Measurements from ENCODE around the gene GARS1. TPM values are rescaled to one million over a fixed set of nuclear protein-coding genes. Genes with fewer than 3 reads are reported as not detected.

The GARS1 gene
- total and polyA plus RNA-seq, 4 donors, result 43.3 to 73.6 (median 67.8) TPM

GRCh38 chr7:30661926-30662325 lies 67.2 kb downstream of the GARS1 start:
- no peaks in the 10 kb centered on the region for H3K36me3 ChIP-seq (ENCODE audit: control insufficient read depth in 4 of 4, insufficient read depth in 3 of 4, low read depth in 1 of 4, low read length in 3 of 4)
- no peaks in the 10 kb centered on the region for H3K27me3 ChIP-seq (ENCODE audit: control insufficient read depth in 4 of 4, insufficient read depth in 4 of 4, low read length in 3 of 4)
- no peaks in the 10 kb centered on the region for H3K9me3 ChIP-seq (ENCODE audit: control insufficient read depth in 4 of 4, low read length in 3 of 4)
- DNase-seq (ENCODE audit: low spot score), result no peak
- H3K27ac ChIP-seq (ENCODE audit: low read depth in 1 of 2, low read length in 2 of 2), result no peak overlapping the region
- no peaks in the 10 kb centered on the region for H3K4me1 ChIP-seq (ENCODE audit: control insufficient read depth in 4 of 4, insufficient read depth in 4 of 4, low read length in 3 of 4)
- TF ChIP-seq TAF1 (conservative IDR thresholded peaks at IDR 0.05) (no peak), HNF4G (IDR thresholded peaks at IDR 0.05) (no peak), JUND (IDR thresholded peaks at IDR 0.05) (no peak), FOXA2 (IDR thresholded peaks at IDR 0.05) (no peak), SP1 (IDR thresholded peaks at IDR 0.05) (no peak), FOXA1 (IDR thresholded peaks at IDR 0.05) (no peak), HNF4A (conservative IDR thresholded peaks at IDR 0.05) (no peak), NR2F2 (IDR thresholded peaks at IDR 0.05) (no peak), RAD21 (IDR thresholded peaks at IDR 0.05) (no peak)
- TF ChIP-seq, protein P1, sequence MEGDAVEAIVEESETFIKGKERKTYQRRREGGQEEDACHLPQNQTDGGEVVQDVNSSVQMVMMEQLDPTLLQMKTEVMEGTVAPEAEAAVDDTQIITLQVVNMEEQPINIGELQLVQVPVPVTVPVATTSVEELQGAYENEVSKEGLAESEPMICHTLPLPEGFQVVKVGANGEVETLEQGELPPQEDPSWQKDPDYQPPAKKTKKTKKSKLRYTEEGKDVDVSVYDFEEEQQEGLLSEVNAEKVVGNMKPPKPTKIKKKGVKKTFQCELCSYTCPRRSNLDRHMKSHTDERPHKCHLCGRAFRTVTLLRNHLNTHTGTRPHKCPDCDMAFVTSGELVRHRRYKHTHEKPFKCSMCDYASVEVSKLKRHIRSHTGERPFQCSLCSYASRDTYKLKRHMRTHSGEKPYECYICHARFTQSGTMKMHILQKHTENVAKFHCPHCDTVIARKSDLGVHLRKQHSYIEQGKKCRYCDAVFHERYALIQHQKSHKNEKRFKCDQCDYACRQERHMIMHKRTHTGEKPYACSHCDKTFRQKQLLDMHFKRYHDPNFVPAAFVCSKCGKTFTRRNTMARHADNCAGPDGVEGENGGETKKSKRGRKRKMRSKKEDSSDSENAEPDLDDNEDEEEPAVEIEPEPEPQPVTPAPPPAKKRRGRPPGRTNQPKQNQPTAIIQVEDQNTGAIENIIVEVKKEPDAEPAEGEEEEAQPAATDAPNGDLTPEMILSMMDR (IDR thresholded peaks at IDR 0.05; ENCODE audit: low read depth, low read length, missing input control), result no peak
- TF ChIP-seq, protein P2, sequence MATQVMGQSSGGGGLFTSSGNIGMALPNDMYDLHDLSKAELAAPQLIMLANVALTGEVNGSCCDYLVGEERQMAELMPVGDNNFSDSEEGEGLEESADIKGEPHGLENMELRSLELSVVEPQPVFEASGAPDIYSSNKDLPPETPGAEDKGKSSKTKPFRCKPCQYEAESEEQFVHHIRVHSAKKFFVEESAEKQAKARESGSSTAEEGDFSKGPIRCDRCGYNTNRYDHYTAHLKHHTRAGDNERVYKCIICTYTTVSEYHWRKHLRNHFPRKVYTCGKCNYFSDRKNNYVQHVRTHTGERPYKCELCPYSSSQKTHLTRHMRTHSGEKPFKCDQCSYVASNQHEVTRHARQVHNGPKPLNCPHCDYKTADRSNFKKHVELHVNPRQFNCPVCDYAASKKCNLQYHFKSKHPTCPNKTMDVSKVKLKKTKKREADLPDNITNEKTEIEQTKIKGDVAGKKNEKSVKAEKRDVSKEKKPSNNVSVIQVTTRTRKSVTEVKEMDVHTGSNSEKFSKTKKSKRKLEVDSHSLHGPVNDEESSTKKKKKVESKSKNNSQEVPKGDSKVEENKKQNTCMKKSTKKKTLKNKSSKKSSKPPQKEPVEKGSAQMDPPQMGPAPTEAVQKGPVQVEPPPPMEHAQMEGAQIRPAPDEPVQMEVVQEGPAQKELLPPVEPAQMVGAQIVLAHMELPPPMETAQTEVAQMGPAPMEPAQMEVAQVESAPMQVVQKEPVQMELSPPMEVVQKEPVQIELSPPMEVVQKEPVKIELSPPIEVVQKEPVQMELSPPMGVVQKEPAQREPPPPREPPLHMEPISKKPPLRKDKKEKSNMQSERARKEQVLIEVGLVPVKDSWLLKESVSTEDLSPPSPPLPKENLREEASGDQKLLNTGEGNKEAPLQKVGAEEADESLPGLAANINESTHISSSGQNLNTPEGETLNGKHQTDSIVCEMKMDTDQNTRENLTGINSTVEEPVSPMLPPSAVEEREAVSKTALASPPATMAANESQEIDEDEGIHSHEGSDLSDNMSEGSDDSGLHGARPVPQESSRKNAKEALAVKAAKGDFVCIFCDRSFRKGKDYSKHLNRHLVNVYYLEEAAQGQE (IDR thresholded peaks at IDR 0.05), result no peak
- TF ChIP-seq, protein P3, sequence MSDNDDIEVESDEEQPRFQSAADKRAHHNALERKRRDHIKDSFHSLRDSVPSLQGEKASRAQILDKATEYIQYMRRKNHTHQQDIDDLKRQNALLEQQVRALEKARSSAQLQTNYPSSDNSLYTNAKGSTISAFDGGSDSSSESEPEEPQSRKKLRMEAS (IDR thresholded peaks at IDR 0.05), result no peak
- TF ChIP-seq, protein P4, sequence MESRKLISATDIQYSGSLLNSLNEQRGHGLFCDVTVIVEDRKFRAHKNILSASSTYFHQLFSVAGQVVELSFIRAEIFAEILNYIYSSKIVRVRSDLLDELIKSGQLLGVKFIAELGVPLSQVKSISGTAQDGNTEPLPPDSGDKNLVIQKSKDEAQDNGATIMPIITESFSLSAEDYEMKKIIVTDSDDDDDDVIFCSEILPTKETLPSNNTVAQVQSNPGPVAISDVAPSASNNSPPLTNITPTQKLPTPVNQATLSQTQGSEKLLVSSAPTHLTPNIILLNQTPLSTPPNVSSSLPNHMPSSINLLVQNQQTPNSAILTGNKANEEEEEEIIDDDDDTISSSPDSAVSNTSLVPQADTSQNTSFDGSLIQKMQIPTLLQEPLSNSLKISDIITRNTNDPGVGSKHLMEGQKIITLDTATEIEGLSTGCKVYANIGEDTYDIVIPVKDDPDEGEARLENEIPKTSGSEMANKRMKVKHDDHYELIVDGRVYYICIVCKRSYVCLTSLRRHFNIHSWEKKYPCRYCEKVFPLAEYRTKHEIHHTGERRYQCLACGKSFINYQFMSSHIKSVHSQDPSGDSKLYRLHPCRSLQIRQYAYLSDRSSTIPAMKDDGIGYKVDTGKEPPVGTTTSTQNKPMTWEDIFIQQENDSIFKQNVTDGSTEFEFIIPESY (IDR thresholded peaks at IDR 0.05), result no peak
- no peak overlapping the region for H3K4me3 ChIP-seq (ENCODE audit: low read depth in 1 of 3, low read length in 3 of 3)
- WGBS, result 89% methylated on average over 6 of the region's 6 CpGs
- H3K9ac ChIP-seq (ENCODE audit: low read depth in 1 of 2, low read length in 2 of 2), result no peak overlapping the region

DNA sequence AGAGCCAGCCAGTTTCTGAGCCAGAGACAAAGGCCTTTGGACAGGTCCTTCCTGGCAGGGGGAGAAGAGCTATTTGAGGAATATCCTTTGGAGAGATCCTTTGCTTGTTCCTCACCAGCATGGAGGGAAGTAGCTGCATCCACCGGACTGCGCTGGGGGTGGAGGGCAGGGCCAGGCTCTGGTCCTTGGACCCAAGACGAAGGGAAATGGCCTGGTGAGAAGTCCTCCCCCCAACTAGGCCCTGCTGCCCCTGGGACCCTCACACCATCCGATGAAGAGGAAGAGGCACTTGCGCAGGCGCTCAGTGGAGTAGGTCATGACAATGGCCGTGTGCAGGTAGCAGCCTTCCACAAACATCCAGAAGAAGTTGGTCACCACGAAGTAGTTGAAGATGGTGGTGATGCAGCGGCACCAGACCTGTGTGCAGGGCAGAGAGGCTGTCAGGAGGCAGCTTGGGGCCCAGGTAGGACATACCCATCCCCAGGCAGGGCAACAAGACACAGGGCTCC lies 67.8 kb downstream of the GARS1 start:
- Histone ChIP-seq H3K4me1 (ENCODE audit: control insufficient read depth in 4 of 4, insufficient read depth in 4 of 4, low read length in 3 of 4) (no peaks in the 10 kb centered on the region), H3K27ac (ENCODE audit: low read depth in 1 of 2, low read length in 2 of 2) (no peak overlapping the region), H3K4me3 (ENCODE audit: low read depth in 1 of 3, low read length in 3 of 3) (no peak overlapping the region), H3K9ac (ENCODE audit: low read depth in 1 of 2, low read length in 2 of 2) (no peak overlapping the region), H3K9me3 (ENCODE audit: control insufficient read depth in 4 of 4, low read length in 3 of 4) (no peaks in the 10 kb centered on the region), H3K27me3 (ENCODE audit: control insufficient read depth in 4 of 4, insufficient read depth in 4 of 4, low read length in 3 of 4) (no peaks in the 10 kb centered on the region), H3K36me3 (ENCODE audit: control insufficient read depth in 4 of 4, insufficient read depth in 3 of 4, low read depth in 1 of 4, low read length in 3 of 4) (no peaks in the 10 kb centered on the region)
- 87% methylated on average over 9 of the region's 9 CpGs for WGBS
- no peak for DNase-seq (ENCODE audit: low spot score)
- TF ChIP-seq HNF4A (conservative IDR thresholded peaks at IDR 0.05), result no peak
- no peak for TF ChIP-seq FOXA2 (IDR thresholded peaks at IDR 0.05)
- TF ChIP-seq, protein P5, sequence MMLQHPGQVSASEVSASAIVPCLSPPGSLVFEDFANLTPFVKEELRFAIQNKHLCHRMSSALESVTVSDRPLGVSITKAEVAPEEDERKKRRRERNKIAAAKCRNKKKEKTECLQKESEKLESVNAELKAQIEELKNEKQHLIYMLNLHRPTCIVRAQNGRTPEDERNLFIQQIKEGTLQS (IDR thresholded peaks at IDR 0.05), result no peak
- TF ChIP-seq, protein P1 (IDR thresholded peaks at IDR 0.05; ENCODE audit: low read depth, low read length, missing input control), result no peak
- no peak for TF ChIP-seq HNF4G (IDR thresholded peaks at IDR 0.05)
- TF ChIP-seq FOXA1 (IDR thresholded peaks at IDR 0.05), result no peak
- TF ChIP-seq, protein P3 (IDR thresholded peaks at IDR 0.05), result no peak
- no peak for TF ChIP-seq JUND (IDR thresholded peaks at IDR 0.05)
- TF ChIP-seq YY1 (IDR thresholded peaks at IDR 0.05), result no peak
- TF ChIP-seq TAF1 (conservative IDR thresholded peaks at IDR 0.05), result no peak
- TF ChIP-seq, protein P4 (IDR thresholded peaks at IDR 0.05), result no peak
- TF ChIP-seq EGR1 (IDR thresholded peaks at IDR 0.05; ENCODE audit: low read depth in 2 of 2), result no peak
- no peak for TF ChIP-seq SP1 (IDR thresholded peaks at IDR 0.05)
- no peak for TF ChIP-seq RXRA (IDR thresholded peaks at IDR 0.05)
- TF ChIP-seq GABPA (IDR thresholded peaks at IDR 0.05 in 1 of 2, conservative IDR thresholded peaks at IDR 0.05 in 1 of 2), result no peak
